ENCODE data around the gene HDAC9. TPM values are rescaled to one million over a fixed set of nuclear protein-coding genes. Genes with fewer than 3 reads are reported as not detected.

HDAC9 gene
- total RNA-seq, 1 experiment from 2014 or later, result 159 TPM

DNA sequence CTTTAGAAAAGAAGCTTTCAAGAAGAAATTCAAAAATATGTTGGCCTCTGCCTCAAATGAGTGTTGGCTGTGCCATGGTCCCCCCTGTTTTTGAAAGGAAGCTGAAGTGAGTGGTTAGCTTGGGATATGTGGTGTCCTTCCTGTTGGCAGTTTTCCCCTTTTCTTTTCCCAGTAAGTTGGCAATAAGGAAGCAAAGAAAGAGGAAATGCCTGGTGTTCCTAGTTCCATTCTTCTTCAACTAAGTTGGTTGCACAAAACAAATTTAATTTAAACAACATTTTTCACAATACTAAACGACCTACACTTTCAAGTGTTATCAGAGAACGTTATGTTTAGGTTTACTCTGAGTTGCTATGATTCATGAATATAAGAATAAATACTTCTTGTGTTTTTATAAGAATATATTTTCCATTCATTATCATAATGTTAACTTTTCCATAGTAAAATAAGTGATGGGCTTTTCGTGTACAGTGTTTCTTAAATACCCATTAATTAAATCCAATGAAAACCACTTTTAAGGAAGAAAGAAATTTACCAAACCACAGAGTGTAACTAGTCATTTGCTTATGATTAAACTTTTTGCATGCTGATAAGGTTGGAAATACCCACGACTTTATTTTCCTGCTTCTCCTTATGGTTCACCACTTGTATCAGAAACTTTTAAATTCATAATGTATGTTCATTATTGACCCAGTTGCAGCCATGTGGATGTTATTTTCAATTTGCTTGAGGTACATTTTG is 7.7 kb downstream of the HDAC9 start:
- CTCF ChIA-PET, result interaction anchor here (0.6 to 1.7 kb wide), 3 partner anchors 10 to 292 kb away, joined by 3 to 8 read pairs (median 4); no protein-coding TSS in a partner anchor
- H3K9me3 Mint-ChIP-seq (ENCODE audit: low read depth, unreplicated experiment), result no peaks in the 10 kb centered on the region
- peak overlapping the region; percentile 88 for H3K27ac Mint-ChIP-seq (ENCODE audit: unreplicated experiment)
- intact Hi-C loops (cut with micrococcal nuclease; ENCODE audit: unreplicated experiment), result no loop called here
- BruUV-seq (replicated peaks), result no TSS peak
- H3K36me3 Mint-ChIP-seq (ENCODE audit: insufficient read depth, unreplicated experiment), result peaks cover 24% of the 10 kb centered on the region
- no peaks in the 10 kb centered on the region for H3K27me3 Mint-ChIP-seq (ENCODE audit: unreplicated experiment)
- peaks cover 77% of the 10 kb centered on the region for H3K4me1 Mint-ChIP-seq (ENCODE audit: low read depth, unreplicated experiment)
- TF ChIP-seq, protein P1, sequence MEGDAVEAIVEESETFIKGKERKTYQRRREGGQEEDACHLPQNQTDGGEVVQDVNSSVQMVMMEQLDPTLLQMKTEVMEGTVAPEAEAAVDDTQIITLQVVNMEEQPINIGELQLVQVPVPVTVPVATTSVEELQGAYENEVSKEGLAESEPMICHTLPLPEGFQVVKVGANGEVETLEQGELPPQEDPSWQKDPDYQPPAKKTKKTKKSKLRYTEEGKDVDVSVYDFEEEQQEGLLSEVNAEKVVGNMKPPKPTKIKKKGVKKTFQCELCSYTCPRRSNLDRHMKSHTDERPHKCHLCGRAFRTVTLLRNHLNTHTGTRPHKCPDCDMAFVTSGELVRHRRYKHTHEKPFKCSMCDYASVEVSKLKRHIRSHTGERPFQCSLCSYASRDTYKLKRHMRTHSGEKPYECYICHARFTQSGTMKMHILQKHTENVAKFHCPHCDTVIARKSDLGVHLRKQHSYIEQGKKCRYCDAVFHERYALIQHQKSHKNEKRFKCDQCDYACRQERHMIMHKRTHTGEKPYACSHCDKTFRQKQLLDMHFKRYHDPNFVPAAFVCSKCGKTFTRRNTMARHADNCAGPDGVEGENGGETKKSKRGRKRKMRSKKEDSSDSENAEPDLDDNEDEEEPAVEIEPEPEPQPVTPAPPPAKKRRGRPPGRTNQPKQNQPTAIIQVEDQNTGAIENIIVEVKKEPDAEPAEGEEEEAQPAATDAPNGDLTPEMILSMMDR (IDR thresholded peaks at IDR 0.05; ENCODE audit: unreplicated experiment), result no peak
- no peak for DNase-seq
- peak overlapping the region; percentile 33 for H3K4me3 Mint-ChIP-seq (ENCODE audit: low read depth, unreplicated experiment)

DNA sequence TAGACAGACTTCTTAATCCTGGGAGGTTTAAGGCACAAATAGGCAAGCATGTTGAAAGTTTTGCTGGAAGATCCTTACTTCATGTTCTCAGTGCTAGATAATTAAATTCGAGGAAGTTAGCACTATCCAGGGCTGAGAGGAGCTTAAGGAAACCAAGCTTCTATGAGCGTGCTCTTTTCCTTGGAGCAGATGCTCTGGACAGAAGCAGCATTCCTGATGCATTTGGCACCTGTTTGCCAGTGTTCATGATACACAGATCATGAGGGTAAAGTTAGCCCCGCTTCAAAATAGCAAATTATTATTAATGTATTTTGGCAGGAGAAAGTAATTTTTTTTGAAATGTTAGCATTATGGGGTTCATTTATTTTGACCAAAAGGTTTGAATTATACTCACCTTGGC is 9.4 kb downstream of the HDAC9 start:
- Mint-ChIP-seq H3K27ac (ENCODE audit: unreplicated experiment) (peak overlapping the region; percentile 88), H3K4me3 (ENCODE audit: low read depth, unreplicated experiment) (no peak overlapping the region), H3K9me3 (ENCODE audit: low read depth, unreplicated experiment) (no peaks in the 10 kb centered on the region), H3K36me3 (ENCODE audit: insufficient read depth, unreplicated experiment) (peaks cover 34% of the 10 kb centered on the region), H3K27me3 (ENCODE audit: unreplicated experiment) (no peaks in the 10 kb centered on the region), H3K4me1 (ENCODE audit: low read depth, unreplicated experiment) (peaks cover 68% of the 10 kb centered on the region)
- CTCF ChIA-PET, result interaction anchor here (0.5 to 2.2 kb wide), 7 partner anchors 8 to 103 kb away, joined by 3 to 10 read pairs (median 3); no protein-coding TSS in a partner anchor
- intact Hi-C loops (cut with micrococcal nuclease; ENCODE audit: unreplicated experiment), result no loop called here
- DNase-seq, result no peak
- BruUV-seq (replicated peaks), result no TSS peak
- TF ChIP-seq, protein P1 (IDR thresholded peaks at IDR 0.05; ENCODE audit: unreplicated experiment), result no peak

DNA sequence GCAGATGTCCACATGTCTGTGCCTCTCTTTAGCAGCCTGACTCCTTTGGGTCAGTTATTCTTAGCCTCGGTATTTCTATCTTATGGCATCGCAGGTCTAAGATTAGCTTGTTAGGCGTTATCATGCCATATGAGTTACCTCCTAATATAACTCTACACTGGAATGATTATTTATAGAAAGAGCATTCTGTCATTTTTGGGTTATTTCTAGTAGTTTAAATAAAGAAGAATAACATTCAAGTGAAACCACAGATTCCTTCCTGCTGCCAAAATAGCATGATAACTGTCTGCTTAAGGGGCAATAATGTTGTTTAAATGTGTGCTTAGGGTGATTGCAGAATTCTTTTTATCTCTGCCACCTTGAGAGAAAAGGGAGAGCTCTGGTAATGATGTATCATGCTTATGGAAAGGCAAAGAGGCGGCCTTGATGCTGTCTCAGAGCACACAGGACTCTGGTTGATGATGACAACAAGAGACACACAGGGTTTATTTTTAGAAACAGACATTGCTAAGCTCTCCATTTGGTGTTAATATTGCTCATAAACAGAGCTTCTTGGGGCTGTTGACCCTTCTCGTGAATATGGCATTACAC is 10.4 kb downstream of the HDAC9 start:
- H3K4me3 Mint-ChIP-seq (ENCODE audit: low read depth, unreplicated experiment), result peak overlapping the region; percentile 6
- CTCF ChIA-PET, result interaction anchor here (0.5 to 2.2 kb wide), 6 partner anchors 9 to 148 kb away, joined by 3 to 10 read pairs (median 4); no protein-coding TSS in a partner anchor
- TF ChIP-seq, protein P1 (IDR thresholded peaks at IDR 0.05; ENCODE audit: unreplicated experiment), result no peak
- H3K27ac Mint-ChIP-seq (ENCODE audit: unreplicated experiment), result peak overlapping the region; percentile 88
- H3K4me1 Mint-ChIP-seq (ENCODE audit: low read depth, unreplicated experiment), result peaks cover 58% of the 10 kb centered on the region
- H3K9me3 Mint-ChIP-seq (ENCODE audit: low read depth, unreplicated experiment), result no peaks in the 10 kb centered on the region
- no peaks in the 10 kb centered on the region for H3K27me3 Mint-ChIP-seq (ENCODE audit: unreplicated experiment)
- peaks cover 44% of the 10 kb centered on the region for H3K36me3 Mint-ChIP-seq (ENCODE audit: insufficient read depth, unreplicated experiment)
- no peak for DNase-seq
- BruUV-seq (replicated peaks), result no TSS peak
- intact Hi-C loops (cut with micrococcal nuclease; ENCODE audit: unreplicated experiment), result no loop called here

DNA sequence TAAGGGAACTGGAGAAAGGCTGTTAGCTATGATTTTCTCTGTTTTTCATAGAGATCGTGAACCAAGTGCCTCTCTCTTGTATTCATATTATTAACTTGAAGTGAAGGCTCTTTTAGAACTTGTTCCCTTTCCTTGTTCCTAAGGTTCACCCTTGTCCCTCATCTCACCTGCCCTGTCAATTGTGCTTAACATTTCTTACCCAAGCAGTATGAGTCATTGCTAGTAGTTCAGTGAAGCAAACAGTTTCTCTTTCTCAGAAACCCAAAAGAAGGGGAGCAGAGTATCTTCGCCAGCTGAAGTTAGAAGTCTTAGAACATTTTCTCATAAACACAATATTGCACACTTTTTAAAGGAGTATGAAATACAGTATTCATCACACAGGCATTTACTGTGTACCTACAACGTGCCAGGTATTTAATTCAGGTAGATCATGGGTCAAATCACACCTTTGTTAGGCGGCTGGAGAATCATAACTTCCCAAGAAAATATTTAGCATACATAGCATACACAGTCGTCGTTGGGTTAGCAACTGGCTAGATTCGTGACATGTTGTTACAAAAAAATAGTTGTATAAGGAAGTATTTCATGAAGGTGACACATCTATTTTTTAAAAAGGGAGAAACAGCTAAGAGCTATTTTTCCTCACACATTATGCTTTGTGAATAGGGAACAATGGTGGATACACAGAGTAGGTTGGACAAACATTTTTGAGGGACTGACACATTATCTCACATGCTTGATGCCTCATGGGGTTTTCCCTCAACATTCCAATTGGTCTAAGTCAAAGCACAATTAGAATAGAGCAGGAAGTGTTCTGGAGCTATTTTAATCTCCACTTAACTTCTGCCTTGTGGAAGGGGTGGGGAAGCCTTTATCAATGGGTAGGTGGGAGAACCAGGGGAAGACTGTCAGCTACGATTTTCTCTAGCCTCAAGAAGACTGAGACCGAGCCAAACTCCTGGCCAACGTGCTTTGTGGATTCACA is 13.2 kb downstream of the HDAC9 start:
- Mint-ChIP-seq H3K27ac (ENCODE audit: unreplicated experiment) (peak overlapping the region; percentile 98), H3K4me1 (ENCODE audit: low read depth, unreplicated experiment) (peaks cover 57% of the 10 kb centered on the region), H3K9me3 (ENCODE audit: low read depth, unreplicated experiment) (no peaks in the 10 kb centered on the region), H3K4me3 (ENCODE audit: low read depth, unreplicated experiment) (peak overlapping the region; percentile 74), H3K27me3 (ENCODE audit: unreplicated experiment) (no peaks in the 10 kb centered on the region), H3K36me3 (ENCODE audit: insufficient read depth, unreplicated experiment) (peaks cover 64% of the 10 kb centered on the region)
- CTCF ChIA-PET, result interaction anchor here (0.5 to 2.7 kb wide), 16 partner anchors 9 to 495 kb away, joined by 3 to 27 read pairs (median 6); partner anchors contain the start of gene HDAC9
- no TSS peak for BruUV-seq (replicated peaks)
- intact Hi-C loops (cut with micrococcal nuclease; ENCODE audit: unreplicated experiment), result loop anchor here (2.0 kb wide), 1 partner anchor 154 kb away; no protein-coding TSS in a partner anchor
- DNase-seq, result peak; percentile 83
- TF ChIP-seq, protein P1 (IDR thresholded peaks at IDR 0.05; ENCODE audit: unreplicated experiment), result no peak

All from Calu3 (cell line).